ENCODE results near the gene LAMA5. TPM values are rescaled to one million over a fixed set of nuclear protein-coding genes. Genes with fewer than 3 reads are reported as not detected.

LAMA5 gene, protein sequence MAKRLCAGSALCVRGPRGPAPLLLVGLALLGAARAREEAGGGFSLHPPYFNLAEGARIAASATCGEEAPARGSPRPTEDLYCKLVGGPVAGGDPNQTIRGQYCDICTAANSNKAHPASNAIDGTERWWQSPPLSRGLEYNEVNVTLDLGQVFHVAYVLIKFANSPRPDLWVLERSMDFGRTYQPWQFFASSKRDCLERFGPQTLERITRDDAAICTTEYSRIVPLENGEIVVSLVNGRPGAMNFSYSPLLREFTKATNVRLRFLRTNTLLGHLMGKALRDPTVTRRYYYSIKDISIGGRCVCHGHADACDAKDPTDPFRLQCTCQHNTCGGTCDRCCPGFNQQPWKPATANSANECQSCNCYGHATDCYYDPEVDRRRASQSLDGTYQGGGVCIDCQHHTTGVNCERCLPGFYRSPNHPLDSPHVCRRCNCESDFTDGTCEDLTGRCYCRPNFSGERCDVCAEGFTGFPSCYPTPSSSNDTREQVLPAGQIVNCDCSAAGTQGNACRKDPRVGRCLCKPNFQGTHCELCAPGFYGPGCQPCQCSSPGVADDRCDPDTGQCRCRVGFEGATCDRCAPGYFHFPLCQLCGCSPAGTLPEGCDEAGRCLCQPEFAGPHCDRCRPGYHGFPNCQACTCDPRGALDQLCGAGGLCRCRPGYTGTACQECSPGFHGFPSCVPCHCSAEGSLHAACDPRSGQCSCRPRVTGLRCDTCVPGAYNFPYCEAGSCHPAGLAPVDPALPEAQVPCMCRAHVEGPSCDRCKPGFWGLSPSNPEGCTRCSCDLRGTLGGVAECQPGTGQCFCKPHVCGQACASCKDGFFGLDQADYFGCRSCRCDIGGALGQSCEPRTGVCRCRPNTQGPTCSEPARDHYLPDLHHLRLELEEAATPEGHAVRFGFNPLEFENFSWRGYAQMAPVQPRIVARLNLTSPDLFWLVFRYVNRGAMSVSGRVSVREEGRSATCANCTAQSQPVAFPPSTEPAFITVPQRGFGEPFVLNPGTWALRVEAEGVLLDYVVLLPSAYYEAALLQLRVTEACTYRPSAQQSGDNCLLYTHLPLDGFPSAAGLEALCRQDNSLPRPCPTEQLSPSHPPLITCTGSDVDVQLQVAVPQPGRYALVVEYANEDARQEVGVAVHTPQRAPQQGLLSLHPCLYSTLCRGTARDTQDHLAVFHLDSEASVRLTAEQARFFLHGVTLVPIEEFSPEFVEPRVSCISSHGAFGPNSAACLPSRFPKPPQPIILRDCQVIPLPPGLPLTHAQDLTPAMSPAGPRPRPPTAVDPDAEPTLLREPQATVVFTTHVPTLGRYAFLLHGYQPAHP (N-terminal part only)
- total RNA-seq, result 59.0 and 137 TPM in 2 replicates

DNA sequence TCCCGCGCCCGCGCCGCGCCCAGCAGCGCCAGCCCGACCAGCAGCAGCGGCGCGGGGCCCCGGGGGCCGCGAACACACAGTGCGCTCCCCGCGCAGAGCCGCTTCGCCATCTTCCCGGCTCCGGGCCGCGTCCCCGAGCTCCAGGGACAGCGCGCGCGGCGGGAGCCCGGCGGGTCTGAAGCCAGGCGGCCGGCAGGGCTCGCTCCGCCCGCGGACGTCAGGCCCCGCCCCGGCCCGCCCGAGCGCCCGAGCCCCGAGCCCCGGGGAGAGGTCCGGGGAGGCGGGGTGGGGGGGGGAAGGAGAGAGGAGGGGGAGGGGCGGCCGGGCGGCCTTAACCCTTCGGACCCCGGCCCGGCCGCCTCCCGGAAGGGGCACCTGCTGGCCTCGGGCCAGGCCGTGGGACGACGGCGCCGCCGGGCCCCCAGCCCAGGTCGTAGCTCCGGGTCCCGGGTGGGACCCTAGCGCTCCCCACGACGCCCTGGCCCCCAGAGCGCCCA lies at the start of gene LAMA5:
Gene LAMA5 (minus strand): TSS at position 177 of the 497 bp plus-strand sequence. CDS start 67 bp downstream, at position 110.

DNA sequence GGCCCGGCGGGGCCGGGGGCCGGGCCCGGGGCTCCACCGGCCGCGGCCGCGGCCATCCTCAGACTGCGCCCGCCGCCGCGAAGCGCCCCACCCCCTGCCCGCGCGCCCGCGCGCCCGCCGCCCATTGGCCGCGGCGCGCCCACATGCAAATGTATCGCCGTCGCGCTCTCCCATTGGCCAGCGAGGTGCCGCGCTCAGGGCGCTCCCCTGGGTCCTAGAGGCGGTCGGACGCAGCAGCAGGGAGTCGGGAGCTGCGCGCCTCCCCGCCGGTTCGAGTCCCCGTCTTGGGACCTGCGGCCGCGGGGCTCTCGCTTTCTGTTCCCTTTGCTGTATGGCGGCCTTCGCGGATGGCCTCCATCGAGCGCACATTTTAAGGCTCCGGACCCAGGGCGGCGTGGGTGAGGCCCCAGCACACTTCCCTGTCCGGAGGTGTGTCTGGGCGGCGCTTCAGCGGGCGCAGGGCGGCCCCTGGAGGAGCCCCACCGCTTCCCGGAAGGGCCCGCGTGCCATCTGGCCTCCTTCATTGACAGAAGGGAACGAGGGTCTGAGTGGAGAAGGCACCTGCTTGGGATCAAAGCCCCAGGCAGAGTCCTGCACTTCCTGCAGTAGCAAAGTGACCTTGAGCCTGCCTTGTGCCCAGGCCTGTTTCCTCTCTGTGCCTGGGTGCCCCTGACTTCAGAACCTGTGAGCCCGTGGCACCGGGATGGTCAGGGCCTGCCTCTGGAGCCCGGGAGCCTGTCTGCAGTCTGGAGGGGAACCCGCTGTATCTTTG lies 40.3 kb upstream of the LAMA5 start, which contains the start of gene CABLES2:
Gene CABLES2 (minus strand): TSS at position 65 of the 772 bp plus-strand sequence. CDS start 9 bp downstream, at position 56.

GRCh38 chr20:62386383-62387218 lies 19.5 kb upstream of the LAMA5 start, which contains the start of gene RPS21:
Gene RPS21 (plus strand): TSS chr20:62387103. CDS start chr20:62387339, 236 bp downstream.

GRCh38 chr20:62302341-62303061 lies 64.6 kb downstream of the LAMA5 start, which contains the start of gene ADRM1:
Gene ADRM1 (plus strand): TSS chr20:62302997. CDS start chr20:62303569, 572 bp downstream.

Other genes starting within 250 kb of the LAMA5 start
- 35.2 and 36.6 TPM in 2 replicates for gene LSM14B, start 244.8 kb downstream of the LAMA5 start, total RNA-seq
- gene PSMA7, start 223.9 kb downstream of the LAMA5 start, total RNA-seq, result 559 and 583 TPM in 2 replicates
- 9.8 and 13.5 TPM in 2 replicates for gene SS18L1, start 223.5 kb downstream of the LAMA5 start, total RNA-seq
- gene MTG2, start 184.3 kb downstream of the LAMA5 start, total RNA-seq, result 14.4 and 16.8 TPM in 2 replicates
- gene HRH3, start 147.0 kb downstream of the LAMA5 start, total RNA-seq, result not detected in 2 replicates
- 17.2 and 26.8 TPM in 2 replicates for gene OSBPL2, start 128.8 kb downstream of the LAMA5 start, total RNA-seq
- 110 and 141 TPM in 2 replicates for gene ADRM1, start 64.3 kb downstream of the LAMA5 start, total RNA-seq
- 1,391 and 1,978 TPM in 2 replicates for gene RPS21, start 19.8 kb upstream of the LAMA5 start, total RNA-seq
- 0.75 and 0.99 TPM in 2 replicates for gene CABLES2, start 40.0 kb upstream of the LAMA5 start, total RNA-seq
- gene RBBP8NL, start 60.2 kb upstream of the LAMA5 start, total RNA-seq, result not detected in 2 replicates
- gene GATA5, start 108.7 kb upstream of the LAMA5 start, total RNA-seq, result not detected in 2 replicates

All from endothelial cell of coronary artery (primary cell).